Ovary (tissue), 9 donors: ENCODE measurements around the gene TAF15. TPM values are rescaled to one million over a fixed set of nuclear protein-coding genes. Genes with fewer than 3 reads are reported as not detected.

Experiments used
- DNase-seq, 5 donors: peaks; one replicate each; pipeline ENCODE4 v3.0.0-alpha.2; 2019 to 2020
- H3K27ac ChIP-seq, 2 donors: fragments of 200-600 bp; one replicate each; pipeline versions ENCODE4 v1.5.1 to v1.8.0; 2019 to 2022
- H3K27me3 ChIP-seq: fragments of 200-600 bp; one replicate; pipeline ENCODE4 v1.8.0; 2022
- H3K36me3 ChIP-seq: fragments of 200-600 bp; sonication (generic); one replicate; pipeline ENCODE4 v1.5.1; 2019
- H3K4me1 ChIP-seq: one replicate; pipeline ENCODE4 v1.8.1; 2013; ENCODE audit warnings: mild to moderate bottlenecking, moderate library complexity; ENCODE audit not compliant: insufficient read depth
- H3K4me3 ChIP-seq: fragments of 200-600 bp; sonication (generic); one replicate; pipeline ENCODE4 v1.5.1; 2017
- H3K9me3 ChIP-seq, 2 donors: fragments of 200-600 bp in 1 of 2; sonication (generic) in 1 of 2; one replicate each; pipeline versions ENCODE4 v1.5.1 to v1.8.1; 2013 to 2019; ENCODE audit warnings: mild to moderate bottlenecking in 1 of 2, moderate library complexity in 1 of 2
- EP300 ChIP-seq: sonication (generic); formaldehyde crosslinking; IDR thresholded peaks from one replicate; pipeline ENCODE4 v1.6.1; 2017; ENCODE audit warnings: antibody characterized with exemption
- POLR2A ChIP-seq: fragments of 450-650 bp; IDR thresholded peaks from one replicate; pipeline ENCODE4 v1.6.1; 2017; ENCODE audit warnings: antibody characterized with exemption, mild to moderate bottlenecking, moderate library complexity
- whole genome bisulfite sequencing, 3 donors: extraction: QIAGEN DNeasy Blood & Tissue Kit in 1 of 3; methylation state at CpG; one replicate each; pipeline versions ENCODE4 v1.1.5 to v1.1.7; 2013 to 2017; 5-methylcytosine and 5-hydroxymethylcytosine counted together
- intact Hi-C, 4 donors: fragments of 100-400 bp; cut with DNase I; formaldehyde crosslinking; loops; one replicate each; pipeline versions ENCODE4 v1.11.0 to v1.15.1; 2022 to 2023
- polyA plus RNA-seq, 2 donors: library from polyadenylated mRNA; stranded (reverse); fragments of 200-250 nt in 1 of 2; fragments of 350-450 nt in 1 of 2; fragmentation: Illumina TruSeq in 1 of 2; extraction: RNeasy Lipid Tissue Mini Kit (QIAGEN cat#74804) in 1 of 2; gene quantifications; one replicate each; pipeline ENCODE4 v1.2.3, GENCODE V29; 2013 to 2014
- total RNA-seq, 7 donors: library from RNA; depleted of rRNA in 2 of 7; stranded (reverse); fragments of >200 nt in 2 of 7; fragmentation: NEBNext Ultra II Directional in 3 of 7; extraction: Animal tissue kit (Norgen Biotek cat#: 25700) in 3 of 7; gene quantifications; one replicate each; pipeline versions ENCODE4 v1.1.0 to v1.2.4, GENCODE V29; 2016 to 2023
- TF ChIP-seq, protein P1 (sequence below), 3 donors: fragments of 450-650 bp in 2 of 3; fragments of 200-600 bp in 1 of 3; IDR thresholded peaks; one replicate each; pipeline versions ENCODE4 v1.5.1 to v1.8.0; 2016 to 2022; ENCODE audit warnings: antibody characterized with exemption in 3 of 3, mild to moderate bottlenecking in 1 of 3
- donor health status: DM: no; HTN: no; CAD: no; lungs with moderate emphysema.
- donor health status: DM: no; HTN: no; CAD: no.
- donor health status: Bipolar disorder and iron deficiency.
- donor health status: DM: yes; HTN: yes; CAD: no.
- donor health status: DM: no; HTN: no; CAD: no.
- donor health status: DM: yes; HTN: yes; CAD: no.

The TAF15 gene
- total and polyA plus RNA-seq, 9 donors: 30.2 to 223 (median 126) TPM

DNA sequence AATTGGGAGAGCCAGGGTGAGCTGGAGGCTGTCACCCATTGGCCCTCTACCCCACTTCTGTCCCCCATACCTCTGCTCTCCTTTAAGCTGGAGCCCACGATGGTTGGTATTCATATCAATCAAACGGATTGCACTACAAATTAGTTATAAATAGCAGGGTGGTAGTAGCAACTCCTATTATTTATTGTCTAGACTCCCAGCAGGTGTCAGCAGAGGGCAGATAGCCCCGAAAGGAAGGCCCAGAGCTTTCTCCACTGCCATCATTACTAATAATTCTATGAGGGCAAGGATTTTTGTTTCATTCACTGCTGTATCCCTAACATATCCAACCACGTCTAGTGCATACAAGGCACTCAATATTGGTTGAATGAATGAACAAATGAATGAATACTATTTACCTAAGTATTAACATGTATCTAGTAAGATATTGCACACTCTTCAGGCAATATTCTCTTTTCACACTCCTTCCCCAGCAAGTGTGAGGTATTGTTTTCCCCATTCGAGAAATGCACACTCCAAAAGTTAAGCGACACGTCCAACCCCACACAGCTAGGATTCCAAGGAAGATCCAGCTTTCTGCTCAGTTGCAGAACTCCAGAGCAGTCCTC lies 42.3 kb upstream of the TAF15 start:
- TF ChIP-seq EP300 (no peak), POLR2A (no peak)
- TF ChIP-seq, protein P1, sequence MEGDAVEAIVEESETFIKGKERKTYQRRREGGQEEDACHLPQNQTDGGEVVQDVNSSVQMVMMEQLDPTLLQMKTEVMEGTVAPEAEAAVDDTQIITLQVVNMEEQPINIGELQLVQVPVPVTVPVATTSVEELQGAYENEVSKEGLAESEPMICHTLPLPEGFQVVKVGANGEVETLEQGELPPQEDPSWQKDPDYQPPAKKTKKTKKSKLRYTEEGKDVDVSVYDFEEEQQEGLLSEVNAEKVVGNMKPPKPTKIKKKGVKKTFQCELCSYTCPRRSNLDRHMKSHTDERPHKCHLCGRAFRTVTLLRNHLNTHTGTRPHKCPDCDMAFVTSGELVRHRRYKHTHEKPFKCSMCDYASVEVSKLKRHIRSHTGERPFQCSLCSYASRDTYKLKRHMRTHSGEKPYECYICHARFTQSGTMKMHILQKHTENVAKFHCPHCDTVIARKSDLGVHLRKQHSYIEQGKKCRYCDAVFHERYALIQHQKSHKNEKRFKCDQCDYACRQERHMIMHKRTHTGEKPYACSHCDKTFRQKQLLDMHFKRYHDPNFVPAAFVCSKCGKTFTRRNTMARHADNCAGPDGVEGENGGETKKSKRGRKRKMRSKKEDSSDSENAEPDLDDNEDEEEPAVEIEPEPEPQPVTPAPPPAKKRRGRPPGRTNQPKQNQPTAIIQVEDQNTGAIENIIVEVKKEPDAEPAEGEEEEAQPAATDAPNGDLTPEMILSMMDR (IDR thresholded peaks at IDR 0.05): no peak
- H3K36me3 ChIP-seq: no peaks in the 10 kb centered on the region
- peaks cover 3% of the 10 kb centered on the region for H3K4me1 ChIP-seq
- no peak overlapping the region for H3K4me3 ChIP-seq
- 46 to 53% (median 52%) methylated on average over 7 of the region's 7 CpGs for WGBS, 3 donors
- H3K9me3 ChIP-seq: no peaks in the 10 kb centered on the region
- DNase-seq: no peak
- intact Hi-C loops: loop anchor here in 1 of 4 donors (5.0 to 10.0 kb wide), 2 partner anchors 40 to 718 kb away; partner anchors contain the start of genes TAF15 and ZNHIT3
- no peaks in the 10 kb centered on the region for H3K27me3 ChIP-seq
- no peak overlapping the region for H3K27ac ChIP-seq

DNA sequence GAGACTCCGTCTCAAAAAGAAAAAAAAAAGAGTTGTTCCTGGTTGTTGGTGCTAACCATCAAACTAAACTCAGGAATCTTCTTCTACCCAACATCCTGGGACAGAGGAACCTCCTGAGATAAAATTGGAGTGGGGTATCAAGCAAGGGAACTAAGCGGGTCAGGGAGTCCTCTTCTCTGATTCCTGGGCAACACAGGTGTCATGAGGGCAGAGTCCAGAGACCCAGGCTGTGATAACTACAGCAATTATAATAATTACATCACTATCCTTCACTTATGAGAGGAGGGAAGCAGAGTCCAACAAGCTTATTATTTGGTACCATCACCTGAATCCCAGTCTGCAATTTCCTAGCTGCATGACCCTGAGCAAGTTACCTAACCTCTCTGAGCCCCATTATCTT lies 40.5 kb upstream of the TAF15 start:
- TF ChIP-seq, protein P1 (IDR thresholded peaks at IDR 0.05): no peak
- TF ChIP-seq POLR2A: no peak
- H3K27ac ChIP-seq: no peak overlapping the region
- no peaks in the 10 kb centered on the region for H3K36me3 ChIP-seq
- no peak for DNase-seq
- WGBS, 3 donors: 88 to 89% (median 89%) methylated on average over 2 of the region's 2 CpGs
- no peaks in the 10 kb centered on the region for H3K9me3 ChIP-seq
- H3K4me1 ChIP-seq: peaks cover 3% of the 10 kb centered on the region
- intact Hi-C loops: loop anchor here in 1 of 4 donors (5.0 to 10.0 kb wide), 2 partner anchors 39 to 716 kb away; partner anchors contain the start of genes TAF15 and ZNHIT3
- no peaks in the 10 kb centered on the region for H3K27me3 ChIP-seq
- H3K4me3 ChIP-seq: no peak overlapping the region

DNA sequence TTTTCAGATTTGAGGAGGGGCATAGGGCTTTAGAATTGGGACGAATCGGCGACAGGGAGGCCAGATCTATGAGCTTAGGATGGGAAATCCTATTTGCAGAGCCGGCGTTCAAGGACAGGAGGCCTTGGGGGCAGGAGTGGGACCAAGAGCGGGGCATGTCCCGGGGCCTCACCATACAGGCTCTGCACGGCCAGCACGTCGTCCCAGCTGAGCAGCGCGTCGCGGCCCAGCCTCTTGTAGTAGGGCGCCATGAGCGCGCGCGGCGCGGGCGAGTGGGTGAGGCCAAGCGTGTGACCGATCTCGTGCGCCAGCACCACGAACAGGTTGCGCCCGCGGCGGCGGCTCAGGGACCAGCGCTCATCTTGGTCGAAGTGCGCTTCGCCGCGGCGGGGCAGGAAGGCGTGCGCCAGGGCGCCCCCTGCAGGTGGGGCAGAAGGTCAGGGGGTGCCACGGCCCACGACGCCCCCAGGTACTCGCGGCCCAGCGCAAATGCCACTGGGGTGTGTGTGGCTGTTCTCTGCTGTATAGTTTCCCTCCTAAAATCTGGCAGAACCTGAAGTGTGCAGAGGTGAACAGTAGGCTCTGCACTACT lies 39.3 kb upstream of the TAF15 start:
- WGBS, 3 donors: 91 to 93% (median 91%) methylated on average over 48 of the region's 48 CpGs
- Histone ChIP-seq H3K36me3 (no peaks in the 10 kb centered on the region), H3K27me3 (no peaks in the 10 kb centered on the region), H3K9me3 (no peaks in the 10 kb centered on the region), H3K4me3 (no peak overlapping the region), H3K27ac (no peak overlapping the region), H3K4me1 (no peaks in the 10 kb centered on the region)
- TF ChIP-seq POLR2A: no peak
- TF ChIP-seq EP300: no peak
- TF ChIP-seq, protein P1 (IDR thresholded peaks at IDR 0.05): no peak
- no peak for DNase-seq
- intact Hi-C loops: loop anchor here in 1 of 4 donors (5.0 to 10.0 kb wide), 2 partner anchors 37 to 715 kb away; partner anchors contain the start of genes TAF15 and ZNHIT3

DNA sequence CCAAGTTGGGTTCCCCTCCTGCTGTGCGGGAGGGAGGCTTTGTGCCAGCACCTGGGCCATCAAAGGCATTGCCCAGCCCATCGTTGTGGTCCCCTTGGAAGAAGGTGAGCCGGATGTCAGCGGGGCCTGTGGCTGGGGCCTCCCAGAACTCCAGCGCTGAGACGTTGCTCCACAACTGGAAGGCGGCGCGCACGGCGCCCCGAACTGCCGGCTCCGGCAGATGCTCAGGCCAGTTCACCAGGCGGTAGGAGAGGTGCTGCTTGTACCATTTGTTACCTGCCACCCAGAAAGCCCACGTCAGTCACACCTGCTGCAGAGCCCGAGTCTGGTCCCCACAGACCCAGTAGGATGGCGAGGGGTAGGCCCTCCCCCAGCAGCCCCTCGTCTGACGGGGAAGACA lies 36.2 kb upstream of the TAF15 start:
- Histone ChIP-seq H3K9me3 (no peaks in the 10 kb centered on the region), H3K4me3 (no peak overlapping the region), H3K4me1 (no peaks in the 10 kb centered on the region), H3K27ac (no peak overlapping the region), H3K27me3 (no peaks in the 10 kb centered on the region), H3K36me3 (no peaks in the 10 kb centered on the region)
- TF ChIP-seq EP300: no peak
- TF ChIP-seq, protein P1 (IDR thresholded peaks at IDR 0.05): no peak
- TF ChIP-seq POLR2A: no peak
- 84 to 91% (median 86%) methylated on average over 20 of the region's 20 CpGs for WGBS, 3 donors
- DNase-seq: no peak
- intact Hi-C loops: no loop called here
